Measurements from ENCODE around the gene PIEZO2. TPM values are rescaled to one million over a fixed set of nuclear protein-coding genes. Genes with fewer than 3 reads are reported as not detected.

The PIEZO2 gene
- polyA plus RNA-seq, 1 donor from 2014 or later = 0.30 TPM

DNA sequence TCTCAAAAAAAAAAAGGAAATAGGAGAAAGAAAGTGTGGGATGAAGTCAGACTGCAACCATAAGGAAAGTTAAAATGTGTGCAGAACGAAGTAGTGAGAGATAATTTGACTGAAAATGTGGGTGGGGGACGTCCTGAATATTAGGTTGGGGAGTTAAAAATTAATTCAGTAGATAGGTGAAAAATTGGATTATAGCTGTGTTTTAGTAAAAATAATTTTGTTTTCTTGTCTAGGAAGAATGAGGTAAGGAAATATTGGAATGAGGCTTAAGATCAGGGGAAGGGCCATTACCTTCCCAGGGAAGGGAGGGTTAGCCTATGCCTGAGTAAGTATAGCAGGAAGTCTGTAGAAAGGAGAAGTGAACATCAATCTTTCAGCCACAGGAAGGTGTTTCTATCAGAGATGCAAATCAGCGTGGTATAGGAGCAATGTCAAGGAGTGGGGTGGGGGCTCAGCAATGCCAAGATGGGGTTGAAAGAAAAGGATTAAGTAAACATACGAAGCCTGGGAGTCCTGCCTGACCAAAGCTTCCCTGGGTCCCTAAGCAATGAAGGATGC is 250.9 kb downstream of the PIEZO2 start:
- no peak overlapping the region for H3K27ac ChIP-seq (ENCODE audit: low read length)
- H3K36me3 ChIP-seq (ENCODE audit: insufficient read depth, low read length) = no peaks in the 10 kb centered on the region

DNA sequence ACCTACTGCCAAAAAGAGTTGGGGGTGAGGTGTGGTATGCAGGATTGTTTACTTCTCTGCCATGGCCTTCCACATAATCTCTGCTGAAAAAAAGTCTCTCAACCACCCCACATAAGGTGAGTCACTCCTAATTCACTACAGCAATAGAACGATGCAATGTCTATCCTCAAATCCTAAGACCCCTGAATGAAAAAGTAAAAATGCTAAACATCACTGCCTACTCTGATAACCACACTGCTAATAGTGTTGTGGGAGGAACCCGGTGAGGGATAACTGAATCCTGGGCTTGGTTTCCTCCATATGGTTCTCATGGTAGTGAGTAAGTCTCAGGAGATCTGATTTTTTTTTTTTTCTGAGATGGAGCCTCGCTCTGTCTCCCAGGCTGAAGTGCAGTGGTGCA is 252.5 kb downstream of the PIEZO2 start:
- H3K36me3 ChIP-seq (ENCODE audit: insufficient read depth, low read length) = no peaks in the 10 kb centered on the region
- TF ChIP-seq RAD21 (conservative IDR thresholded peaks at IDR 0.05) (no peak), REST (IDR thresholded peaks at IDR 0.05; ENCODE audit: borderline replicate concordance) (no peak), EP300 (conservative IDR thresholded peaks at IDR 0.05; ENCODE audit: poor library complexity, severe bottlenecking) (no peak), MXI1 (conservative IDR thresholded peaks at IDR 0.05; ENCODE audit: poor library complexity, severe bottlenecking) (no peak), SMC3 (conservative IDR thresholded peaks at IDR 0.05; ENCODE audit: poor library complexity) (no peak), EZH2 (IDR thresholded peaks at IDR 0.05; ENCODE audit: borderline replicate concordance, insufficient read depth, low read length, poor library complexity, severe bottlenecking) (no peak)
- TF ChIP-seq, protein P1, sequence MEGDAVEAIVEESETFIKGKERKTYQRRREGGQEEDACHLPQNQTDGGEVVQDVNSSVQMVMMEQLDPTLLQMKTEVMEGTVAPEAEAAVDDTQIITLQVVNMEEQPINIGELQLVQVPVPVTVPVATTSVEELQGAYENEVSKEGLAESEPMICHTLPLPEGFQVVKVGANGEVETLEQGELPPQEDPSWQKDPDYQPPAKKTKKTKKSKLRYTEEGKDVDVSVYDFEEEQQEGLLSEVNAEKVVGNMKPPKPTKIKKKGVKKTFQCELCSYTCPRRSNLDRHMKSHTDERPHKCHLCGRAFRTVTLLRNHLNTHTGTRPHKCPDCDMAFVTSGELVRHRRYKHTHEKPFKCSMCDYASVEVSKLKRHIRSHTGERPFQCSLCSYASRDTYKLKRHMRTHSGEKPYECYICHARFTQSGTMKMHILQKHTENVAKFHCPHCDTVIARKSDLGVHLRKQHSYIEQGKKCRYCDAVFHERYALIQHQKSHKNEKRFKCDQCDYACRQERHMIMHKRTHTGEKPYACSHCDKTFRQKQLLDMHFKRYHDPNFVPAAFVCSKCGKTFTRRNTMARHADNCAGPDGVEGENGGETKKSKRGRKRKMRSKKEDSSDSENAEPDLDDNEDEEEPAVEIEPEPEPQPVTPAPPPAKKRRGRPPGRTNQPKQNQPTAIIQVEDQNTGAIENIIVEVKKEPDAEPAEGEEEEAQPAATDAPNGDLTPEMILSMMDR (IDR thresholded peaks at IDR 0.05; ENCODE audit: poor library complexity, severe bottlenecking) = no peak
- H3K9ac ChIP-seq (ENCODE audit: low read length) = no peak overlapping the region
- no peaks in the 10 kb centered on the region for H3F3A ChIP-seq (ENCODE audit: insufficient read depth, low read length, poor library complexity, severe bottlenecking)
- H3K9me3 ChIP-seq (ENCODE audit: low read length) = no peaks in the 10 kb centered on the region
- H3K79me2 ChIP-seq (replicated peaks; ENCODE audit: insufficient read depth, low read length) = no peaks in the 10 kb centered on the region
- no peaks in the 10 kb centered on the region for H3K27me3 ChIP-seq (ENCODE audit: insufficient read depth, low read depth, low read length)
- H3K9me2 ChIP-seq (ENCODE audit: insufficient read depth, low read length) = no peaks in the 10 kb centered on the region
- no peaks in the 10 kb centered on the region for H4K20me1 ChIP-seq (ENCODE audit: insufficient read depth)
- H3K4me3 ChIP-seq (ENCODE audit: low read length) = no peak overlapping the region
- H3K4me2 ChIP-seq (ENCODE audit: low read length) = no peak overlapping the region
- H3K27ac ChIP-seq (ENCODE audit: low read length) = no peak overlapping the region
- H2AFZ ChIP-seq (ENCODE audit: low read depth, low read length) = no peak overlapping the region

More for the DNA sequence above, 250.9 kb downstream of the PIEZO2 start:
- Histone ChIP-seq H3K27me3 (ENCODE audit: insufficient read depth, low read depth, low read length) (no peaks in the 10 kb centered on the region), H3K9me2 (ENCODE audit: insufficient read depth, low read length) (no peaks in the 10 kb centered on the region), H2AFZ (ENCODE audit: low read depth, low read length) (no peak overlapping the region), H4K20me1 (ENCODE audit: insufficient read depth) (no peaks in the 10 kb centered on the region), H3F3A (ENCODE audit: insufficient read depth, low read length, poor library complexity, severe bottlenecking) (no peaks in the 10 kb centered on the region), H3K79me2 (replicated peaks; ENCODE audit: insufficient read depth, low read length) (no peaks in the 10 kb centered on the region), H3K4me3 (ENCODE audit: low read length) (no peak overlapping the region), H3K4me2 (ENCODE audit: low read length) (no peak overlapping the region), H3K9ac (ENCODE audit: low read length) (no peak overlapping the region), H3K9me3 (ENCODE audit: low read length) (no peaks in the 10 kb centered on the region)
- TF ChIP-seq, protein P1 (IDR thresholded peaks at IDR 0.05; ENCODE audit: poor library complexity, severe bottlenecking) = no peak
- TF ChIP-seq REST (IDR thresholded peaks at IDR 0.05; ENCODE audit: borderline replicate concordance) (no peak), EZH2 (IDR thresholded peaks at IDR 0.05; ENCODE audit: borderline replicate concordance, insufficient read depth, low read length, poor library complexity, severe bottlenecking) (no peak), RAD21 (conservative IDR thresholded peaks at IDR 0.05) (no peak), POLR2AphosphoS5 (IDR thresholded peaks at IDR 0.05) (no peak), TAF1 (IDR thresholded peaks at IDR 0.05; ENCODE audit: low read depth) (no peak), EP300 (conservative IDR thresholded peaks at IDR 0.05; ENCODE audit: poor library complexity, severe bottlenecking) (no peak), SMC3 (conservative IDR thresholded peaks at IDR 0.05; ENCODE audit: poor library complexity) (no peak), MXI1 (conservative IDR thresholded peaks at IDR 0.05; ENCODE audit: poor library complexity, severe bottlenecking) (no peak)
